Activated CD4-positive, alpha-beta T cell treated with anti-CD3 and anti-CD28 coated beads, Interleukin-2, Interleukin-6, amounts not matched to agents 100 ng/mL and 50 ng/mL, durations not matched to agents 16 hours and 8 hours (primary cell): ENCODE results near the gene PRIM2.
"Not testable (repeated sequence)": the region's sequence is repeated elsewhere in the genome, so short reads cannot be mapped to it uniquely, and the experiment has no call there.

Experiments
- DNase-seq: peaks from one replicate; pipeline ENCODE4 v3.0.0-alpha.2; 2020

The PRIM2 gene

DNA sequence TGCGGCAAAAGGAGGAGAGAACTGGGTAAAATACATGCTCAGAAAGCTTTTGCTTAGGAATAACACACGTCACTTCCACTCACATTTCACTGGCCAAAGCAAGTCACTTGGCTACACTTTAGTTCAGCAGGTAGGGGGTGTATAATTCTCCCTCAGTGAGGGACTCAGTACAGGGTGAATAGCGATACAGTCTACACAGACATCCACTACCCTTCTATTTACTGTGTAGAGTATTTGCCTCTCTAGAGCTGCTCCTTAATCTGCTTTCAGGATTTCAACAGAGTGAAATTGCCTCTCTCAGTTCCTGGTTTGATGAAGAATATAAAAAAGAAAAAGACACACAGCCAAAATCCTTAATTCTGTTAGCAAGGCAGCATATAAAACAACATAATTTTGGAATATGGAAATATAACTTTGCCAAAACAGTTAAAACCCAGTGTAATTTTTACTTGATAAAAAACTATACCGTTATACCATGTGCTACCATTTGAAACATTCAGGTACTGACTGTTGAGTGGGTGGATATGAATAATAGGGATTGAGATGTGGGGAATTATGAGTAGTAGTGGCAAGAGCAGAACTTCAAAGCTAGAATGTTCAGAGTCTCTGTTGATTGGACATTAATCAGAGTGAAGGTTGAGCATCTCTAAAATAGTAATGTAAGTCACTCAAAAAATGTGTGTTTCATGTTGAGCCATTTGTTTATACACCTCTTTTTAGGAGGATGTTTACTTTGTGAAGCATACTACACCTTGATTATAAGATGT is 51.7 kb downstream of the PRIM2 start:
- not testable (repeated sequence) for DNase-seq

DNA sequence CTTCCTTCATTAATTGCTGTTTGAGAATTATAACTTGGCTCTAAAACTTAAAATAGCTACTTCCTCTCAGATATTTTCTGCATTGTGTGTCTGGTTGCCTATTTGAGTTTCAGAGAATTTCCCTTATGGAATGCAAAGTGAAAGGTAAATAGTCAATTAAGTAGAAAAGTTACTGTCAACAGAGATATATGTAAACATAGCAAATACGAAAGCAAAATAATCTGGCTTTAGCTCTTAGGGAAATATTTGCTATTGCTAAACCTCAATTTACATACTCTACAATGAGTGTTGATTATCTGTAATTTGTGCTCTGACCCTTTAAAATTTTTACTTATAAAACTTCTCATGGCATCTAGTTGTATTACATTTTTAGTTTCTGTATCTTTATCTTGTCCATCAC is 54.3 kb downstream of the PRIM2 start:
- not testable (repeated sequence) for DNase-seq

DNA sequence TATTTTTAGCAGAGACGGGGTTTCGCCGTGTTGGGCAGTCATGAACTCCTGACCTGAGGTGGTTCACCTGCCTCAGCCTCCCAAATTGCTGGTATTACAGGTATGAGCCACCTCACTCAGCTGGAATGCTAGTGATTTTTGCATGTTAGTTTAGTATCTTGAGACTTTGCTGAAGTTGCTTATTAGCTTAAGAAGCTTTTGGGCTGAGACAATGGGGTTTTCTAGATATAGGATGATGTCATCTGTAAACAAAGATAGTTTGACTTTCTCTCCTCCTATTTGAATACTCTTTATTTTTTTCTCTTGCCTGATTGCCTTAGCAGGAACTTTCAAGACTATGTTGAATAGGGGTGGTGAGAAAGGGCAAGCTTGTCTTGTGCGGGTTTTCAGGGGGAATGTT is 57.3 kb downstream of the PRIM2 start:
- DNase-seq = not testable (repeated sequence)

DNA sequence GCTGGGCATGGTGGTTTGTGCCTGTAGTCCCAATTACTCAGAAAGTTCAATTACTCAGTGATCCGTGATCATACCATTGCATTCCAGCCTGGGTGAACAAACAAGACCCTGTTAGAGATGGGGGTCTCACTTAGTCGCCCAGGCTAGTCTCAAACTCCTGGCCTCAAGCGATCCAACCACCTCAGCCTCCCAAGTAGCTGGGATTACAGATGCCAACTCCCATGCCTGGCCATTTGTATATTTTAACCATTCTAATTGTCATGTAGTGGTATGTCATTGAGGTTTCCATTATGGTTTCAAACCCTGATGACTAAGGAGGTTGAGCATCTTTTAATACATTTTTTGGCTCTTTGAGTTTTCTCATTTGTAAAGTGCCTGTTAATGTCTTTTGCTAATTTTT is 58.7 kb downstream of the PRIM2 start:
- DNase-seq = not testable (repeated sequence)

DNA sequence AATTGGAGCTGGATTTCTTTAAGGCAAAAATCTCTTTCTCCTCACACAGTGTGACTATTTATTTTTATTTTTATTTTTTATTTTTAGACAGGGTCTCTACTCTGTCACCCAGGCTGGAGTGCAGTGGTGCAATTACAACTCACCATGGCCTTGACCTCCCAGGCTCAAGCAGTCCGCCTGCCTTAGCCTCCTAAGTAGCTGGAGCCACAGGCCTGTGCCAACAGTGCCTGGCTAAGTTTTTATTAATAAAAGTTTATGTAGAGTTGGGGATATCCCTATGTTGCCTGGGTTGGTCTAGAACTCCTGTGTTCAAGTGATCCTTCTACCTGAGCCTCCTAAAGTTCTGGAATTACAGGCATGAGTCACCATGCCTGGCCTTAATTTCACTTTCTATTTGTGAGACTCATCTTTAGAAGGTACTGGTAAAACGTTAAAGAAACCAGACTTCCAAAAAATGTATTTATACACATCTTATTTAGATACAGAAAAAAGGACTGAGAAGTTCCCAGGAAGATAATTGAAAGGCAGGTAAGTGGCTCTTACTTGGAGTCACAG is 71.7 kb downstream of the PRIM2 start:
- DNase-seq = not testable (repeated sequence)

DNA sequence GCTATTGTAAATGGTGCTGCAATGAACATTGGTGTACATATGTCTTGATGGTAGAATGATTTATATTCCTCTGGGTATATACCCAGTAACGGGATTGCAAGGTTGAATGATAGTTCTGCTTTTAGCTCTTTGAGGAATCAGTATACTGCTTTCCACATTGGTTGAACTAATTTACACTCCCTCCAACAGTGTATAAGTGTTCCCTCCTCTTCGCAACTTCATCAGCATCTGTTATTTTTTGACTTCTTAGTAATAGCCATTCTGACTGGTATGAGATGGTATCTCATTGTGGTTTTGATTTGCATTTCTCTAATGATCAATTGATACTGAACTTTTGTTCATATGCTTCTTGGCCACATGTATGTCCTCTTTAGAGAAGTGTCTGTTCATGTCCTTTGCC is 73.4 kb downstream of the PRIM2 start:
- not testable (repeated sequence) for DNase-seq

DNA sequence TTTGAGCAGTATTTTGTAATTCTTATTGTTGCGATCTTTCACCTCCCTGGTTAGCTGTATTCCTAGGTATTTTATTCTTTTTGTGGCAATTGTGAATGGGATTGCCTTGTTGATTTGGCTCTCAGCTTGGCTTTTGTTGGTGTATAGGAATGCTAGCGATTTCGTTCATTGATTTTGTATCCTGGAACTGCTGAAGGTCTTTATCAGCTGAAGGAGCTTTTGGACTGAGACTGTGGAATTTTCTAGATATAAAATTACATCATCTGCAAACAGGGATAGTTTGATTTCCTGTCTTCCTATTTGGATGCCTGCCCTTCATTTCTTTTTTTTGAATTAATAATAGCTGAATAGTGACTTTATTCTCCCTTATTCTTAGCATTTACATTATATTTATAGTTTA is 74.6 kb downstream of the PRIM2 start:
- not testable (repeated sequence) for DNase-seq

DNA sequence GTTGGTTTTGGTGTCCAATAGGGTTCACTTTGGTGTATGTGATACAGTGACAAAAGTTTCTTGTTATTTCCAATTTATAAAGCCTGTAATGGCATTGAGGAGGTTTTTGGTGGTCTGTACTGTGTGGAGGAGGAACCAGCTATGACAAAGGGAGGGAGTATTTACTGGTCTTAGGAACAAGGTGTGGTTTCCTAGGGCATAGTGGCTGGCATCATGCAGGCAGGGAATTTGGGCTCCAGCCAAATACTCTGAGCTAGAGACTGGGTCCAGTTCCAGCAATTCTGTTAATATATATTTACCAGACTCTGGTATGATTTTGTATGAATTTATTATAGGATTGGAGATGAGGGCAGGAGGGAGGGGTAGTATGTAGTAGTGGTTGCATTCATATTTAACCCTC is 101.9 kb downstream of the PRIM2 start:
- DNase-seq = not testable (repeated sequence)

DNA sequence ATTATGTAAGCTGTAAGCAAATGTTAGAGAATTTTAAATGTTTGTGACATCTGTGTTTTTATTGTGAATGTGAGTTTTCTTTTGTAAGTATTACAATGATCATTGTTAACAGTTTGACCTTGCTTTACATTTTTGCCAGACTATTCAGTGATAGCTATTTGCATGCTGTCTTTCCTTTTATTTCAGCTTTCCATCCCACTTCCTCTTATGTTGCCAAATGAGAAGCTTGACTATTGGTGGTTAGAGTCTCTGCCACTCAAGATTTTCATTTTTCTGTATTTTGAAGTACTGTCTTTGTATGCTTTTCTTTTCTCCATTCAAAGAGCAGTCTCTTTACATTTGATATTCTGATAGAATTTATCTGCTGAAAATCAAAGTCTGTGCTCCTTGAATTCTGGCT is 104.1 kb downstream of the PRIM2 start:
- no peak for DNase-seq

DNA sequence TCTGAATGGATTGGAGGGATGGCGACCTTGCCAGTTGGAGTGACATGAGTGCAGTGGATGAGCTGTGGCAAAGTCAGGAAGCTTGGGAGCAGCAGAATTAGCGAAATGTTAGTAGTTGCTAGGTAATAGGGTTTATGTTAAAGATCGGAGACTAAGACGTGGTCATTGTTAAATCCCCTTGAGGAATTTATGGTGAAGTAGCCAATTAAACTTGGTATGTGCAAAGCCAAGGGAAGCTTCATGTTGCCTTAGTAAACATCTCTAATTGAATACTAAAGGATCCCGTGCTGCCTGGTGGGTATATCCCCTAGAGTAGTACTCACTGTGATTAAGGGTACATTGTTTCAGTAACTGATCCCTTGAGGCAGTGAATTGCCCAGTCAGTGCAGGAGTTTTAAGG is 106.0 kb downstream of the PRIM2 start:
- DNase-seq = no peak

DNA sequence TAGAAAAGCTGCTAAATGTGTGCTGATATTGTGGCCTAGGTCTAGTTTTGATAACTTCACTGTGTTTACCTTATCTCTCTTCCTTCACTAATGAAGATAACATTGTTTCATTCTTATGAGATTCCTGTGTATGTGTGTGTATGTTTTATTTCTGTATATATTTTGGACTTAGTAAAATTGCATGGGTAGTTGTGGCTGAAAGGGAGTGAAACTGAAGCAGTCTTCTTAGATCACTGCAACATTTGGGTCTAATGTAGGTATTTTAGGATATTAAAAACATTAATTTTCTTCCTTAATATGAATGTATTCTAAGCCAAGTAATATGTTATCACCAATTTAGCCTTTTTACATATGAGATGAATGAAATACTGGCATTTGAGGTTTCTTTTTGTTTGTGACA is 114.3 kb downstream of the PRIM2 start:
- DNase-seq = not testable (repeated sequence)

DNA sequence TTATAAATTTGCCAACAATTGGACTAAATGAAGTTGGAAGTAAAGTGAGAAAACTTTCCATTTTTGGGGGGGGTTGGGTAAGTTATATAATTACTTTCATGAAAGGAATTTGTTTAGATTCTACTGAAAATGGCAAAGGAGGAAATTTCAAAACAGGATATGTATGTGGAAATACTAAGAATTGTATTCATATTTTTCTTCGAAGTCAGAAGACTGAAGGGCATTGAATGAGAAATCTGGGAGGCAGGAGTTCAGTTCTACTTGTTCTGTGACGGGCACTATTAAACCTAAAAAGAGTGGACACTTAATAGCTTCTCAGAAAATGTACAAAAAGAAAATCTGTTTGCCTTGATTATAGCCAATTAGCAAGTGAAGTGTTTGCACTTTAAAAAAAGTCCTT is 114.7 kb downstream of the PRIM2 start:
- DNase-seq = no peak

DNA sequence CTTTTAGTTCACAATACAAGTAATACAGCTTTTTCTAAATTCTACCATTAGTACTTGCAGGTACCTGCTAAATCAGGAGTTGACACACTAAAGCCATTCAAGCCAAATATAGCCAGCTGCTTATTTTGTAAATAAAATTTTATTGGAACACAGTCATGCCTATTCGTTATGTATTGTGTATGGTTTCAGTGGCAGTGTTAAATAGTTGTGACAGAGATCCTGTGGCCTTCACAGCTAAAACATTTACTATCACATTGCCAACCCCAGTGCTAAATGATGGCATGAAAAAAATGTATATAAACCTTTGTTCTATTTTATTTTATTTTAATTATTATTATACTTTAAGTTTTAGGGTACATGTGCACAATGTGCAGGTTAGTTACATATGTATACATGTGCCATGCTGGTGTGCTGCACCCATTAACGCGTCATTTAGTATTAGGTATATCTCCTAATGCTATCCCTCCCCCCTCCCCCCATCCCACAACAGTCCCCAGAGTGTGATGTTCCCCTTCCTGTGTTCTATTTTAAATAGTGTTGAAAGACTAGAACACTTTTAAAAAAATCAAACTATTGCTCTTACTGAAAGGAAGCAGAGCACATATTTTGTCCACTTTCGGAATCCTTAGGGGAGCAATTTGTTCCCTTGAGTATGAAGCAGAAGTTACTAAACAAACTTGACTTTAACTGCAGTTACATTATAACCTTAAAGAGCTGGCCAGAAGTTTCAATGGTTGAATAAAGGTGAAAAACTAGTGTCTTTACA is 115.7 kb downstream of the PRIM2 start:
- DNase-seq = no peak

DNA sequence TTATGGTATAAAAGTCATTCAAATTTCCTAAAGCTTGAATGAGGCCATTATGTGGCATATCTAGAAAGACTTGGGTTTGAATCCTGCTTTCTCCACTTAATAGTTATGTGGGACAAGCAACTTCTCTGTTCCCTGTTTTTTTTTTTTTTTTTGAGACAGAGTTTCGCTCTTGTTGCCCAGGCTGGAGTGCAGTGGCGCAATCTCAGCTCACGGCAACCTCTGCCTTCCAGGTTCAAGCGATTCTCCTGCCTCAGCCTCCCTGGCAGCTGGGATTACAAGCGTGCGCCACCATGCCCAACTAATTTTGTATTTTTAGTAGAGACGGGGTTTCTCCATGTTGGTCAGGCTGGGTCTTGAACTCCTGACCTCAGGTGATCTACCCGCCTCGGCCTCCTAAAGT is 116.4 kb downstream of the PRIM2 start:
- DNase-seq = not testable (repeated sequence)

DNA sequence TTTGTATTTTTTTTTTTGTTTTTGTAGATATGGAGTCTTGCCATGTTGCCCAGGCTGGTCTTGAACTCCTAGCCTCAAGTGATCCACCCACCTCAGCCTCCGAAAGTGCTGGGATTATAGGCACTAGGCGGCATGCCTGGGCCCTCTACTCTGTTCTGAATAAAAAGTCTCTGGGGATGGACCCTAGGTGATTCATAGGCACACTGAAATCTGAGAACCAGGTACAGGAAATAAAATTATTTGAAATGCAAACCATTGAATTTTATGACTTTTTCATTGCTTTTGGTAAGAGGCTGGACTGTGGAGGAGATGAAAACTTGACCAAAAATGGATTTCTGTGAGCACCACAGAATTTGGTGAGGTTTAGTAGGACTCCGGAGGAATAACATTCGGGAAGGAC is 117.5 kb downstream of the PRIM2 start:
- DNase-seq = no peak

DNA sequence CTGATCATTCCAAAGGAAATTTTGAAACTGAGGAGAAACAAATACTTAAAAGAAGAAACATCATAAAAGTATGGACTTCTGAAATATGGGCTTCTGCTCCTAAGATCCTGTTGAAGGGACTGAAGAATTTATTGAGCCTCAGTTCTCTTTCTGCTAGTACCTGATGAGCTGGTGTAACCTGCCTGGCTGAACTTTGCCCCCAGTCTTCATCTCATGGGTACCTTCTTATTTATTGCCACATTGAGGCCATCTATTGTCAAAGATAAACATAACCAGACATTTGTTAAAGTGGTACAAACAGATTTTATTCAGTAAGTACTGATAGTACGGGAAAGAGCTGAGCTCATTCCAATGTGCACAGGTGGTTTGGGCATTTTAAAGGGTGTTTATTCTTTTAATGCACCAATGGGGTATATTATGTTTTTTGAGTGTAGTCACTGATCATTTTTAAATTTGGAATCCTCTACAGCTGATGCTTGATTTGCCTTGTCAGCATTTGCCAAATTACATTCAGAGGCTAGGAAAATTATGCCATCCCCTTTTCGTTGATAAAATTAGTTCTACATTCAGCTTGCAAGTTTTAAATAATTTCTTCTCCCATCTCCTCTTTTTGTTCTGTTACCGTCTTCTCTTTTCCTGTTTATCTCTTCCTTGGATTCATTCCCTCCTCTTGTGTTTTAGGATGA is 118.2 kb downstream of the PRIM2 start:
- no peak for DNase-seq

DNA sequence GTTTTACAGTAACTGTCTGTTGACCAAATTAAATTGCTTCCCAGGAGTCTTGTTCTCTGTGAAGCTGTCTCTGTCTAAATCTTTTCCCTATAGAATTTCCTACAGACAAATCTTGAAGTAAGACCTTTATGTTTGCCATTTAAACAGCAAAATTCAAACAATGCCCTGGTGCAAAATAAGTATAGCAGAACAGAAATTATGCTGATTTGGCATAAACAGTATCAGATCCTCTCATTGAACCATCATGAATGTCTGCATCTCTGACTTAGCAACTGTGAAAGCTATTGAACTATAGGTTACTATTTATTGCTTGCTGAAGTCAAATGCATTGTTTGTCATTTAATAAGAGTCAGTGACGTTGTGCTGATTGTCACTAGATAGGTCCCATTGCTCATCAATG is 123.3 kb downstream of the PRIM2 start:
- not testable (repeated sequence) for DNase-seq

DNA sequence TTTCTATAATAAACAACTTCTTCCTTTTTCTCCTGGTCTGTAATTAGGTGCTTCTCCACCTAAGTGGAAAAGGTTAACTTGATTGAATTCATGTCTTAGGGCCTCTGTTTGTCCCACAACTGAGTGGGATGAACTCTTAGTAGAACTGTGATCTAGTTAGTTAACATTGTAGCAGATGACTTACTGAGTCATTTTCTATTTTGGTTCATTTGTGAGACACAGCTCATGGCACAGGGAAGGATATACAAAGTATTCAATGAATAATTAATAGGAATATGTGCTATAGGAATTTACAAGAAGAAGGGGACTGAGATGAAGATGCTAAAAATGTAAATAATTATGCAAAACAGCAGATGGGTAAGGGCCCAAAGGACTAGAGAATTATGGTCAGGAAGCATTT is 124.7 kb downstream of the PRIM2 start:
- DNase-seq = not testable (repeated sequence)

DNA sequence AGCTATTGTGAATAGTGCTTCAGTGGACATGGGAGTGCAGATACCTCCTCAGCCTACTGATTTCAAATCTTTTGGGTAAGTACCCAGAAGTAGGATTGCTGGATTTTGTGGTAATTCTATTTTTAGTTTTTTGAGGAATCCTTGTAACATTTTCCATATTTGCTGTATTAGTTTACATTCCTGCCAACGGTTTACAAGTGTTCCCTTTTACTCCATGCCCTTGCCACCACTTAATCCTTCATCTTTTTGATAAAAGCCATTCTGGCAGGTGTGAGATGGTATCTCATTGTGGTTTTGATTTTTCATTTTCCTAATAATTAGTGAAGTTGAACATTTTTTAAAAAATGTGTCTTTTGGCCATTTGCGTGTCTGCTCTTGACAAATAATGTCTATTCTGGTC is 125.8 kb downstream of the PRIM2 start:
- DNase-seq = not testable (repeated sequence)

DNA sequence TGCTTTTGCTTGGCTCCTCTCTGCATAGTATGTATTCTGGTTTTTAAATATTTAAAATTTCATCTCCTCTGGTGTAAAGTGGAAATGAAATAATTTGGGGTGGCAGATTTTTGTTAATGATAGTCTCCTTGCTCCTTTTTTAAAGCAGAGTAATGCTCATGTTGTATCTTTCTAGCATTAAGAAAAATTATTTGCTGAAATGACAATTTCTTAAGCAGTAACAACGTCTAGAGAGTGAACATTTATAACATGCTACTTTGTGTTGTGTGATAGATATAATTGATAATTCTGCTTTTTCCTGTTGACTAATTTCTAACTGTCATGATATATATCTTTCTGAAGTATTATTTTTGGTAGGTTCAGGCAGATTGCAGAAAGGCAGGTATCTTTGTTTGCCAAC is 127.4 kb downstream of the PRIM2 start:
- DNase-seq = not testable (repeated sequence)

DNA sequence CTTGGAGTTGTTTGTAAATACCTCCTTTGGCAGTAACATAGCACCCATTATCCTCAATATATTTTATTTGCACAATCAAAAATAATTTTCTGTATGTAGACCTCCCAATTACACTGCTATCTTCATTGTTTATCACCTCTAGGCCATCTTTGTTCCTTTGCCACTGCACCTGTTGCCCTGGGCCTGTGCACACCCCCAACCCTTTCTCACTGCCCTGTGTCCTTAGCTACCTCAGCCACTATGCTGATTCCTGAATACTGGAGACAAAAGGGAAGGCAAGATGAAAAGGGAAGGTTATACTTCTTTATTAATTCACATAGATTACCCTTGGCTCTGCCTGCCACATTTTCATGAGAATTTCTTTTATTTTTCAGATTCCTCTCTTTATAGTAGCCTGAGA is 127.9 kb downstream of the PRIM2 start:
- not testable (repeated sequence) for DNase-seq

DNA sequence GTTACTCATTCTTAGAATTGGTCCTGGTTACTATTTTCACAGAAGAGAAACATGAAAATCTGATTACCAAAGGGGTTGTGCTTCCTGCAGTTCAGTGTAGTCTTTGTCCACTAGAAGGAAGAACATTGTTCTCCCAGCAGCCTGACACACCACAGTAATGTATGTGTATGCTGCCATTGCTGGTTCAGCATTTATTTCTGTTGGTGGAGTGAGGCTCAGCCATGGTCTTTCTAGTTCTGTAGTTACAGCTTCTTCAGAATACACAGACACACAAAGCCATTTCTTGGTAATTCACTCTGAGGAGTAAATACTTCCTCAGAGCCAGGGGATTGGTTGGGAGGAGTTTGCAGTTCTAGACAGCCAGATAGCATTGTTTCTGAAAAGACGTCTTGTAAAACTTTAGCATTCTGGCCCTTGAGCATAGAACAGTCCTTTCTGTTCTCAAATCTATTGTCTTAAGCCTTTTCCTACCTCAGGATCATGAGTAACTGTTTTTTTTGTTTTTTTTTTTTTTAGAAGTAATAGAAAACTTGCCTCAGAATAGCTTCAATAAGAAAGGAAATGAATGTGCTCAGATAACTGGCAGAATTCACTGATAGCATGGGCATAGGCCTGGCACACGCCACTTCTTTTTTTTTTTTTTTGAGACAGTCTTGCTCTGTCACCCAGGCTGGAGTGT is 128.5 kb downstream of the PRIM2 start:
- not testable (repeated sequence) for DNase-seq
